Lower leg skin (tissue), 3 donors: Measurements from ENCODE around the gene CRNKL1.
A peak's percentile ranks its signal among the peaks of the same experiment; 100 is the strongest.

Experiments used
- CTCF ChIP-seq, 3 donors: fragments of 450-650 bp; IDR thresholded peaks; one replicate each; pipeline ENCODE4 v1.5.1; 2016; ENCODE audit warnings: antibody characterized with exemption in 3 of 3, mild to moderate bottlenecking in 3 of 3, moderate library complexity in 2 of 3
- POLR2A ChIP-seq, 2 donors: fragments of 450-650 bp; IDR thresholded peaks; one replicate each; pipeline ENCODE4 v1.6.1; 2016 to 2017; ENCODE audit warnings: antibody characterized with exemption in 2 of 2, mild to moderate bottlenecking in 1 of 2, moderate library complexity in 1 of 2

GRCh38 chr20:19995220-19995863 lies 56.9 kb downstream of the CRNKL1 start:
- TF ChIP-seq POLR2A (IDR thresholded peaks at IDR 0.05) (no peak), CTCF (IDR thresholded peaks at IDR 0.05) (peak in 1 of 3 donors; percentile 53)
